ENCODE data around the gene ATG4B.
A peak's percentile ranks its signal among the peaks of the same experiment; 100 is the strongest.

ATG4B gene

GRCh38 chr2:241668354-241668753 lies 30.9 kb downstream of the ATG4B start:
- no peak for DNase-seq

DNA sequence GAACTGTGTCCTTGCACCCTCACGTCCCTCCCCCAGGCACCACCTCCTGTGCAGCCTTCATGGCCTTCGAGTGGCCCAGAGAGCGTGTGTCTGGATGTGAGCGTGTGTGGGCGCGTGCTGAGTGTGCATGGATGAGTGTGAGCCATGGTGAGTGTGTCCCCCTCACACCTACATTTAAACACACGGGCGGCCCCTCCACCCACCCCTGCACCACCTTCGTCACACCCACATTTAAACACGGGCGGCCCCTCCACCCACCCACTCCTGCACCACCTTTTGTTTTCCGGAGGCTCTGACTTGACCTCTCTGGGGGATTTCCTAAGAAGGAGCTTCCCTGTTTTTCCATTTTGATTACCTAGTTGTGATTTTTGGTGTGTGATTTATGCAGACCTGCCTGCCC lies 31.3 kb downstream of the ATG4B start:
- DNase-seq = no peak

DNA sequence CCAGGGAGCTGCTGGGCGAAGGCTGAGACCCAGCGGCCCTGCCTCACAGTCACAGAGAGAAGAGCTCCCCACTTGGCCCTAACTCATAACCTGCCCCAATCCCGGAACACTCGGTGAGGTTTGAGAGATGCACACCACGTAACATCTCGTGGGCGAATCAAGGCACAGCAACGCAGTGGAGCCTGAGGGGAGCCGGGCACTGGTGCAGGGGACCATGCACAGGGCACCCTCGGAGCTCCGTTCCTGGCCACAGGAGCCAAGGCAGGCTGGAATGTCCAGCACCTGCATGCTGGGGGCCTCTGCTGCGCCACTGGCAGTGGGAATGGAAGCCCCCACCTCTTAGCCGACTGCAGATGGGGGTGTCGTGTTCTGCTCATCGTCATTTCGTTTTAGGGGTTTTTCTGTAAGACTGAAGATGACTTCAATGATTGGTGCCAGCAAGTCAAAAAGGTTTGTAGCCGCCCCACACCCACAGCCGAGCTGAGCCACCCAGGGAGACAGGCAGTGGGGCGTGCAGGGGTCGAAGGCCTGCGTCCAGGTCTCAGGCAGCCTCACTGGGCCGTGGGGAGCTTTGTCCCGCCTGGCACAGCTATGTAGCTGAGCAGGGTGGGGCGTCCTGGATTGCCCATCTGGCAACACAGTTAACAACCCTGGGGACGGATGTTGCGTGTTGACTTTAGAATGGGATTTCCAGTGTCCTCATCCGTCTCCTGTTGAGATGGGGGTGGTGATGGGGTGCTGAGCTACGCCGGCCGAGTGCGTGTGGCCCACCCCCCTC lies 33.0 kb downstream of the ATG4B start:
- no peak for DNase-seq

DNA sequence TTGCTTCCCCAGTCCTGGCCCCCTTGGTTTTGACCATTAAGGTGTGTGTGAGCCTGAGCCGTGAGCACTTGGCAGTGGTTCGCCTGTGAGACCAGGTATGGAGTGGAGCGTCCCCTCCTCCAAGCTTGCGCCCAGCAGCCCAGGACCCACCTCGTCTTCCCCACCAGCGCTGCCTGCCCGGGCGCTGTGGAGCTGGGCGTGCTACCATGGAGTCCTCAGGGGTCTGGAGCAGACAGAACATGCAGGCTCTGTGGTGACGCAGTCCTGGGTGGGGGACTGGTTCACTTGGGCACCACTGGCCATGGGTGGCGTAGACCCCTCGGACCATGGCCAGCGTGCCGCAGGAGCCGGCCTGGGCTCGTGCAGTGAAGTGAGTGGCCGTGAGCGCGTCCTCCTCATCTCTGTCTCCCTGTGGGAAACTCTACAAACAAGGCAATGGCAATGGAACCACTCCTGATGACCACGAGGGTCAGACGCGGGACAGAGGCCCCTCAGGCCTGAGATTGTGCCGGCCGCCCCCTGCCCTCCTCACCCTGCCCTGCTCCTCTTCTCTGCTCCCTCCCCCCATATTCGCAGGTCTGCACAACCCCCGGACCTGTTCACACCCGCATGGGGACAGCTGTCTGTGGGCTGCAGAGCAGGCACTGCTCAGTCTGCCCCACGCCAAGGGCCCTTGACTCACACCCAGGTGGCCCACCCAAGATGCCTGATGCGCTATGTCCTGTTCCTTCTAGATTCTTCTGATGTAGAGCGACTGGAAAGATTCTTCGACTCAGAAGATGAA lies 34.2 kb downstream of the ATG4B start:
- no peak for DNase-seq

DNA sequence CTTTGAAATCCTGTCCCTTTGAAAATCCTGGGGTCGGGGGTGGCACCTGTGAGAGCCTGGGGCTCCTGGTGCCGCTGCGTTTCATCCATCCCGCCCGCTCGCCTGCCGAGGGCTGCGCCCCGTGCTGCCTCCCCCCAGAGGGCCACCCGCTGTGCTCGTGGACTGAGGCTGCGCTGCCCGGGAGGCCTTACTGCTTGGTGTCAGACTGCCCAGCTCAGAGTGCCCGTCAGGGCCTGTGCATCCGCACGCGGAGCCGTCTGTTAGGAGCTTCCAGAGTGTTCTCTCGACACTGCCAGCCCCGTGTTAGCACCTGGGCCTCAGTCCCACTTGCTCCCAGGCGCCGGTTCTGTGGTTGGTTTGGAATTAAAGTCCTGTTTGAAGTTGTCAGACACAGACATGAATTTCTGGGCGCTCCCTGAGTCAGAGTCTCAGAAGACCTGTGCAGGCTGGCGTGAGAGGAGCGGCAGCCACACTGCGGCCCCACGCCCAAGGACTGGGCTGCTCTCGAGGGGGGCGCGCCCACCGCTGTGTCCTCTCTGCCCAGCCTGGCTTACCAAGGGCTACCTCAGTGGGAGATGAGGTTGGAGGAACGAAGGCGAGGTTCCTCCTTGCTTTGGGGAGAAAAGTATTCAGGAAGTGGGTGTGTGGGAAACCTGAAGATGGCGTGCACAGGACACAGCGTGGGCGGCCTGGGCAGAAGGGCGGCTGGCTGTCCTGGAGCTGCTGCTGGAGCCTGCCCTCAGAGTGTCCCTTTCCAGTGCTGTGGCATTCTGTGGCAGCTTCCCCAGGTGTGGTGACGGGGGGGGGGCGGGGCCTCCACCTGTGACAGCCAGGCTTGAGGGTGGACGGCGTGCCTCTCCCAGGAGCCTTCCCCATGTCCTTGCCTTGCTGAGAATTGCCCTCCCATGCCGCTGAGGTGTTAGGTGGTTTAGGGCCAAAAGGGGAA lies 35.0 kb downstream of the ATG4B start:
- DNase-seq = no peak

- no peak for DNase-seq
Measured at GRCh38 chr2:241673189-241673663, 35.7 kb downstream of the ATG4B start.

- DNase-seq = no peak
Measured at GRCh38 chr2:241673797-241674725, 36.6 kb downstream of the ATG4B start.

DNA sequence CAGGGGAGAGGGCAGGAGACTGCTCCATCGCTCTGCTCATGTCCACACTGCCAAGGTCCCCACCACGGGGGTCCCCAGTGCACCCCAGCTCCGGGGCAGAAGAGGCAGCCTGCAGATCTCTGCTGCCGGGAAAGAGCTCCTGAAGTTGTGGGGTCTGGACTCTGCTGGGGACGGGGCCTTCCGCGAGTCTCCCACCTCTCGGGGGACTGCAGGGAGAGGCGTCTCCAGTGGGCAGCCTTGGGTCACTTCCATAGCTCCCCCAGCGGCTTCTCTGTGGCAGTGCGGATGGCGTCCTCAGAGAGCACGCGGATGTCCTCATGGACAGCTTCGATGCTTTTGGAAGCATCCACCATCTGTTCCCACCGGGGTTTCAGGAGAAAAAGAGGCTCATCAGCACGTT lies 38.4 kb downstream of the ATG4B start:
- DNase-seq = no peak

DNA sequence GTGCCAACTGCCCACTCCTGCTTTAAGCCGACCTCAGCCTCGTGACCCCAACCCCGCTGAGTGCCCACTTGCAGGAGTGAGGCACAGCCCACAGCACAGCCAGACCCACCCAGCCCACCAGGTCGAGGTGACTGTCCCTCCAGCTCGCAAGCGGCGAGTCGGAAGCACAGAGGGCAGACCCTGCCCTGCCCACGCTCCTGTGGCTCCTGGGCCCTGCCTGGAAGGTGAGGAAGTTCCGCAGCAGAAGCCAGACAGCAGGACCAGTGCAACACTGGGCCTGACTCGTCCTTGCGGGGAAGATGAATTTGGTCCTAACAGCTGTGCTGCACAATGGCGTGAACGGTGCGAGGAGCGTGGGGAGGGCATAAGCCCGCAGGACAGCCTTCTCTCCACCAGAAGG lies 39.2 kb downstream of the ATG4B start:
- DNase-seq = no peak

- DNase-seq = no peak
Measured at GRCh38 chr2:241677392-241677791, 39.9 kb downstream of the ATG4B start.

GRCh38 chr2:241678307-241678706 lies 40.8 kb downstream of the ATG4B start:
- DNase-seq = no peak

DNA sequence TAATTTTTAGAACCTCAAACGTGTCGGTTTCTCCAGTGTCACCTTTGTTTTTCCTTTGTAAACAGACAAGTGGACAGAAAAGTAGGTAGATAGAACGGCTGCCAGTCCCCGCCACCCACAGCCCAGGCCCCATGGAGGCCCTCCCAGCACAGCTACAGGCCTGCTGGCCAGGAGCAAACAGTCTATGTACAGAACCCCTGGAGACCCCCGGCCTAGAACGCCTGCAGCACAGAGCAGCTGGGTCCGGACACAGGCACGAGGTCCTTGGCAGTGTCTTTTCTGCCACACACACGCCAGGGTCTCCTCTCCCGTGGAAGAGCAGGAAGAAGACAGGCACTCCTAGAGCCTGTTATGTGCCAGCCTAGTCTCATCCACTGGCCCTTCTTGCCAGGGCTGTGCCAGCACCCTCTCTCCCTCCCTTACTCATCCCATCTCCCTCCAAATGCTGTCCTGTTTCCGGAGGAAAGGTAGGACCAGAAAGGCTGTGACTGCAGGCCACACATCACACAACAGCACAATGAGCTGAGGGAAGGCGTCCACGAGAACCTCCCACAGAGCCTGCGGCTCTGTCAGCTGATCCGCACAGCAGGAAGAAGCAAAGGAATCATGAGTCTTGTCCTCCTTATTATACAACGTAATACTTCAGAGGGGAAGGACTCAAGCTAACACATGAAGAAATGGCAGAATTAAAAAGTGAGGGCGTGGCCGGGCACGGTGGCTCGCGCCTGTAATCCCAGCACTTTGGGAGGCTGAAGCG lies 41.5 kb downstream of the ATG4B start:
- no peak for DNase-seq

- DNase-seq = no peak
Measured at GRCh38 chr2:241680044-241680443, 42.6 kb downstream of the ATG4B start.

GRCh38 chr2:241680827-241681599 lies 43.5 kb downstream of the ATG4B start:
- no peak for DNase-seq

DNA sequence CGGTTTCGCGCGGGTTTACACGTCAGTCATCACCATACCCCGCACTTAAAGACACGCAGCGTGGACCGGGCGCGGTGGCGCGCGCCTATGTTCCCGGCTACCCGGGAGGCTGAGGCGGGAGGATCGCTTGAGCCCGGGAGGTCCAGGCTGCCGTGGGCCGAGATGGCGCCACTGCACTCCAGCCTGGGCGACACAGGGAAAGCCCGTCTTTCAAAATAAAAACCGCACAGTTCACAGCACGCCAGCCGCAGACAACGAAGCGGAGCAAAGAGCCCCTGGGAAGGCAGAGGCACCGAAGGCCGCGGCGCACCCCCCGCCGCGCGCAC lies 48.8 kb downstream of the ATG4B start:
- no peak for DNase-seq

DNA sequence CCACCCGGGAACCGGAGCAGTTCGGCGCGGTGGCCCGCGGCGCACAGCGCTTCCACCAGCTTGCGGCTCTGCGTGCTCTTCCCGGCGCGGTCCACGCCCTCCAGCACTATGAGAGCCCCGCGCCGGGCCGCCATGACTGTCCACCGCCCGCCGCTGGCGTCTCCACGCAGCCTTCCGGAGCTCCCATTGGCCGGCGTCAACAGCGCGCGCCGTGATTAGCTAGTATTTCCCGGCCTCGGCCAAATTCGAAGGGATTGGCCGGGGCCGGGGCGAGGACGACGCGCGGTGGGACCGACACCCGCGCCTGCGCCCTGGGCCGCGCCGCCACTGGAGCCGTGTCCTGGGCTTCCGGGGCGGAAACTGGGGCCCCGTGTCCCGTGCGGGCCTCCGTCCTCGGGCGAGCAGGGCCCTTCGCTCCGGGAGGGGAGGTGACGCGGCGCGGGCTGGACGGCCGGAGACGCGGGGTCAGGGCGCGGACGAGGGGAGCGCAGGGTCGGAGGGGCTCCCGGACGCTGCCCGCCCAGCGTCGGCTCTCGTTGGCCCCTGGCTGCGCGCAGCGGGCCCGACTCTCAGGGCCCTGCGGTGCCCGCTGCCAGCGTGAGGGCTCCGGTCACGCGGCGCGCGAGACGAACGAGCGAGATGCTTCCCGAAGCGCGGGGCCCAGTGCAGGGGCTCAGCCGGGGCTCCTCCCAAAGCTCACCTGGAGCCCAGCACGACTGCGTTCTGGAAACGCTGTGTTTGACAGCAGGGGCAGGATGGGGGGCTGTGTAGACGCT lies 49.3 kb downstream of the ATG4B start, which contains the start of gene DTYMK:
TSS of gene DTYMK (minus strand) at position 166 of the 776 bp plus-strand sequence. CDS start at position 134, 32 bp downstream.
- peak; percentile 88 for DNase-seq

DNA sequence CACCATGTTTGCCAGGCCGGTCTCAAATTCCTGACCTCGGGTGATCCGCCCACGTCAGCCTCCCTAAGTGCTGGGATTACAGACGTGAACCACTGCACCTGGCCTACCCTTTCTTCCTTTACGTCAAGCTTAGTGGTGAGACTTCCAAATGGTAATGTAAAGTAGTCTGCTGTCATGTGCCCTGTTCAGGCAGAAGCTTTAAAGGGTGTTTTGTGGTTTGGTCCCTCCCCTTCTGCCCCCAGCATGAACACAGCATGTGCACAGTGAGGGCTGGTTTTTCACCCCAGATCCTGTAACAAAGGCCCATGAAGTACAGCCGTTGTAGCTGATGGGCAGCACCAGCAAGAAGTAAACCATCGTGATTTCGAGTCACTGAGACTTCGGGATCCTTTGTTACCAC lies 51.8 kb downstream of the ATG4B start:
- no peak for DNase-seq

DNA sequence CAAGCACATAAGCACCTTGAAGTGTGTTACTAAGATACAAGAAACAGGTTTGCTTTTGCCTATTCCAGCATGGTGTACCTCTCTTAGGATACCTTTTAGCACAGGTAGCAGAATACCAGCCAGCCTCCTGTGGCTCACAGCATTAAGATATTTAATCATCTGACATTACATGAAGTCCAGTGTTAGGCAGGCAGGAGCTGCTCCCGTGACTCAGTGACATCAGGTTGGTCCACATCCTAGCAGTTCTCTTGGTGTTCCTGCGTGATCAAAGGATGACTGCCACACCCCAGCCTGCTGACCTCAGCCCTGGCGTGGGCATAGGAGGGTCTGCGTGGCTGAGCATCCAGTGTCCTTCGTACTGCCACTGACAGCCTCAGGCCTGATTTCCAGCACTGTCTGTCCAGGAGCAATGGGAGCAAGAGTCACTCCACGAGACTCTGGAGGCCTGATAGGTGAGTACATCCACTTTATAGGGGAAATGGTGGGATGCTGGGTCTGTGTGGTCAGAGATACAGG lies 52.8 kb downstream of the ATG4B start:
- no peak for DNase-seq

- no peak for DNase-seq
Measured at GRCh38 chr2:241692448-241692847, 55.0 kb downstream of the ATG4B start.

All from GF-D8 (cell line).